Loucy (cell line): ENCODE results near the gene DCLK3.

Source experiments
- H2AFZ ChIP-seq: fragments of 200-600 bp; sonication (generic); 2 replicates; pipeline ENCODE4 v1.6.0; 2016; ENCODE audit warnings: antibody characterized with exemption, mild to moderate bottlenecking, low read length, moderate library complexity
- H3F3A ChIP-seq: fragments of 200-600 bp; 2 replicates; pipeline ENCODE4 v1.6.0; 2016; ENCODE audit warnings: antibody characterized with exemption, low read depth, mild to moderate bottlenecking
- H3K27me3 ChIP-seq: fragments of 200-600 bp; sonication (generic); 2 replicates; pipeline ENCODE4 v1.6.1; 2014; ENCODE audit warnings: low read length, mild to moderate bottlenecking; ENCODE audit not compliant: insufficient read depth, poor library complexity, severe bottlenecking
- H3K36me3 ChIP-seq: fragments of 200-600 bp; sonication (generic); 2 replicates; pipeline ENCODE4 v1.6.1; 2016; ENCODE audit warnings: low read length; ENCODE audit not compliant: insufficient read depth
- H3K4me1 ChIP-seq: fragments of 200-600 bp; sonication (generic); 2 replicates; pipeline ENCODE4 v1.5.1; 2014; ENCODE audit warnings: low read length, mild to moderate bottlenecking; ENCODE audit not compliant: insufficient read depth, poor library complexity, severe bottlenecking
- H3K4me2 ChIP-seq: fragments of 200-600 bp; sonication (generic); 2 replicates; pipeline ENCODE4 v1.6.0; 2014; ENCODE audit warnings: antibody characterized with exemption, low read length, low read depth, mild to moderate bottlenecking; ENCODE audit not compliant: poor library complexity, severe bottlenecking
- H3K4me3 ChIP-seq: fragments of 200-600 bp; sonication (generic); 2 replicates; pipeline ENCODE4 v1.5.1; 2014; ENCODE audit warnings: low read length, mild to moderate bottlenecking, mixed read lengths; ENCODE audit not compliant: poor library complexity, severe bottlenecking
- H3K79me2 ChIP-seq: fragments of 200-600 bp; sonication (generic); 2 replicates; pipeline ENCODE4 v1.6.1; 2014; ENCODE audit warnings: low read length; ENCODE audit not compliant: insufficient read depth
- H3K9ac ChIP-seq: fragments of 200-600 bp; sonication (generic); 2 replicates; pipeline ENCODE4 v1.6.0; 2014; ENCODE audit warnings: mild to moderate bottlenecking, low read depth, low read length, moderate library complexity; ENCODE audit not compliant: poor library complexity, severe bottlenecking
- H3K9me2 ChIP-seq: fragments of 200-600 bp; sonication (generic); replicated peaks from 2 replicates; pipeline ENCODE4 v1.6.1; 2016; ENCODE audit warnings: low read depth, low read length, mixed read lengths
- H3K9me3 ChIP-seq: fragments of 200-600 bp; sonication (generic); 2 replicates; pipeline ENCODE4 v1.6.1; 2014; ENCODE audit warnings: mild to moderate bottlenecking, antibody characterized with exemption, low read length, low read depth; ENCODE audit not compliant: insufficient read depth
- H4K20me1 ChIP-seq: fragments of 200-600 bp; sonication (generic); 2 replicates; pipeline ENCODE4 v1.6.0; 2014; ENCODE audit warnings: antibody characterized with exemption, low read length, mild to moderate bottlenecking; ENCODE audit not compliant: insufficient read depth, poor library complexity, severe bottlenecking
- EZH2phosphoT487 ChIP-seq: fragments of 200-600 bp; IDR thresholded peaks from 2 replicates; pipeline ENCODE4 v1.6.1; 2018; ENCODE audit warnings: antibody characterized with exemption, mild to moderate bottlenecking, moderate library complexity, borderline replicate concordance
- TF ChIP-seq, protein P1 (sequence below): fragments of 200-600 bp; sonication (generic); conservative IDR thresholded peaks from 2 replicates; pipeline ENCODE4 v1.5.1; 2014; ENCODE audit warnings: mild to moderate bottlenecking, antibody characterized with exemption, low read length

DCLK3 gene

GRCh38 chr3:36763850-36764703, at the start of gene DCLK3:
TSS of gene DCLK3 (minus strand) at chr3:36764553. CDS start at chr3:36764263, 290 bp downstream.
- TF ChIP-seq EZH2phosphoT487: no peak
- TF ChIP-seq, protein P1, sequence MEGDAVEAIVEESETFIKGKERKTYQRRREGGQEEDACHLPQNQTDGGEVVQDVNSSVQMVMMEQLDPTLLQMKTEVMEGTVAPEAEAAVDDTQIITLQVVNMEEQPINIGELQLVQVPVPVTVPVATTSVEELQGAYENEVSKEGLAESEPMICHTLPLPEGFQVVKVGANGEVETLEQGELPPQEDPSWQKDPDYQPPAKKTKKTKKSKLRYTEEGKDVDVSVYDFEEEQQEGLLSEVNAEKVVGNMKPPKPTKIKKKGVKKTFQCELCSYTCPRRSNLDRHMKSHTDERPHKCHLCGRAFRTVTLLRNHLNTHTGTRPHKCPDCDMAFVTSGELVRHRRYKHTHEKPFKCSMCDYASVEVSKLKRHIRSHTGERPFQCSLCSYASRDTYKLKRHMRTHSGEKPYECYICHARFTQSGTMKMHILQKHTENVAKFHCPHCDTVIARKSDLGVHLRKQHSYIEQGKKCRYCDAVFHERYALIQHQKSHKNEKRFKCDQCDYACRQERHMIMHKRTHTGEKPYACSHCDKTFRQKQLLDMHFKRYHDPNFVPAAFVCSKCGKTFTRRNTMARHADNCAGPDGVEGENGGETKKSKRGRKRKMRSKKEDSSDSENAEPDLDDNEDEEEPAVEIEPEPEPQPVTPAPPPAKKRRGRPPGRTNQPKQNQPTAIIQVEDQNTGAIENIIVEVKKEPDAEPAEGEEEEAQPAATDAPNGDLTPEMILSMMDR: no peak
- Histone ChIP-seq H3K9me3 (no peaks in the 10 kb centered on the region), H2AFZ (no peak within 1 kb of the TSS), H3K9me2 (no peaks in the 10 kb centered on the region), H3K9ac (no peak within 1 kb of the TSS), H3K4me2 (no peak within 1 kb of the TSS), H4K20me1 (no peaks in the 10 kb centered on the region), H3K27me3 (peaks cover 5% of the 10 kb centered on the region), H3K4me1 (no peaks in the 10 kb centered on the region), H3K79me2 (no peaks in the 10 kb centered on the region), H3K4me3 (no peak within 1 kb of the TSS), H3F3A (no peaks in the 10 kb centered on the region), H3K36me3 (no peaks in the 10 kb centered on the region)

DNA sequence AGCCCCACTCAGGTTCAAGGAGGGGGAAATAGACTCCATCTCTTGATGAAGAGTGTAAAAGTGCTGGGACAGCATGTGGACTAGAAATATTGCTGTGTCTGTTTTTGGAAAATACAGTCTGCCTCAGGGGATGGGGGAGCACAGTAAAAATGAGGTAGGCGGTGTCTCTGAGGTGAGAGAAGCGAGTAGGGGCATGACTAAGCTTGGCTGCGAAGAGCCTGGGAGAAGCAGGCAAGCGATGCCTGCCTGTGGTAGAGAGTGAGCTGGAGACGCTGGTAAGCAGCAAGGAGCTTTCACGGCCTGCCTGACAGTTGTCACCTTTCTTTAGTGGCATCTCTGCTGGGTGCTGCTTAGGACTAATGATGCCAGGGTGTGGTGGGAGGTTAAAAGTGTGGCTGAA, 49.0 kb upstream of the DCLK3 start:
- no peak overlapping the region for H3K4me2 ChIP-seq
- H3K27me3 ChIP-seq: no peaks in the 10 kb centered on the region
- no peaks in the 10 kb centered on the region for H4K20me1 ChIP-seq
- no peaks in the 10 kb centered on the region for H3F3A ChIP-seq
- H3K4me3 ChIP-seq: no peak overlapping the region
- H3K4me1 ChIP-seq: no peaks in the 10 kb centered on the region
- TF ChIP-seq, protein P1: no peak
- no peak for TF ChIP-seq EZH2phosphoT487
- H3K9me3 ChIP-seq: no peaks in the 10 kb centered on the region
- H3K9me2 ChIP-seq: no peaks in the 10 kb centered on the region
- H2AFZ ChIP-seq: no peak overlapping the region
- H3K36me3 ChIP-seq: no peaks in the 10 kb centered on the region
- no peaks in the 10 kb centered on the region for H3K79me2 ChIP-seq
- H3K9ac ChIP-seq: no peak overlapping the region

- H4K20me1 ChIP-seq: no peaks in the 10 kb centered on the region
Observed at GRCh38 chr3:36812240-36812639, 47.9 kb upstream of the DCLK3 start.

More at GRCh38 chr3:36812240-36812639, 47.9 kb upstream of the DCLK3 start:
- no peaks in the 10 kb centered on the region for H3K4me1 ChIP-seq
- H3K9me3 ChIP-seq: no peaks in the 10 kb centered on the region
- H3K9ac ChIP-seq: no peak overlapping the region
- H3K4me3 ChIP-seq: no peak overlapping the region
- no peaks in the 10 kb centered on the region for H3K9me2 ChIP-seq
- H2AFZ ChIP-seq: no peak overlapping the region
- H3K27me3 ChIP-seq: no peaks in the 10 kb centered on the region
- H3K4me2 ChIP-seq: no peak overlapping the region
- H3K36me3 ChIP-seq: no peaks in the 10 kb centered on the region
- H3K79me2 ChIP-seq: no peaks in the 10 kb centered on the region
- no peaks in the 10 kb centered on the region for H3F3A ChIP-seq
- TF ChIP-seq, protein P1: no peak
- no peak for TF ChIP-seq EZH2phosphoT487
